Neural progenitor cell (in vitro differentiated cells): Measurements from ENCODE around the gene MYH10. TPM values are rescaled to one million over a fixed set of nuclear protein-coding genes. Genes with fewer than 3 reads are reported as not detected.

ENCODE experiments used
- DNase-seq: peaks from one replicate; pipeline ENCODE4 v3.0.0-alpha.2; 2016; ENCODE audit warnings: low spot score
- H2AFZ ChIP-seq: fragments of 200-600 bp; sonication (generic); replicated peaks from 2 replicates; pipeline ENCODE4 v1.6.1; 2016; ENCODE audit warnings: antibody characterized with exemption
- H3F3A ChIP-seq: fragments of 200-600 bp; sonication (generic); 2 replicates; pipeline ENCODE4 v1.6.1; 2016; ENCODE audit warnings: antibody characterized with exemption, low read depth
- H3K27ac ChIP-seq: fragments of 200-600 bp; sonication (generic); 2 replicates; pipeline ENCODE4 v1.5.1; 2016; ENCODE audit warnings: mild to moderate bottlenecking
- H3K27me3 ChIP-seq: fragments of 200-600 bp; sonication (generic); 2 replicates; pipeline ENCODE4 v1.6.1; 2016; ENCODE audit warnings: mild to moderate bottlenecking, moderate library complexity
- H3K36me3 ChIP-seq: fragments of 200-600 bp; sonication (generic); 2 replicates; pipeline ENCODE4 v1.5.1; 2016
- H3K4me1 ChIP-seq: fragments of 200-600 bp; sonication (generic); 2 replicates; pipeline ENCODE4 v1.6.1; 2016; ENCODE audit warnings: mixed run types
- H3K4me2 ChIP-seq: fragments of 200-600 bp; sonication (generic); 2 replicates; pipeline ENCODE4 v1.6.1; 2016
- H3K4me3 ChIP-seq: fragments of 200-600 bp; sonication (generic); 2 replicates; pipeline ENCODE4 v1.5.1; 2016
- H3K79me2 ChIP-seq: fragments of 200-600 bp; sonication (generic); 2 replicates; pipeline ENCODE4 v1.6.1; 2016; ENCODE audit warnings: low read depth
- H3K9ac ChIP-seq: fragments of 200-600 bp; sonication (generic); 2 replicates; pipeline ENCODE4 v1.6.1; 2016
- H3K9me3 ChIP-seq: fragments of 200-600 bp; sonication (generic); 2 replicates; pipeline ENCODE4 v1.5.1; 2016; ENCODE audit warnings: low read depth
- H4K20me1 ChIP-seq: fragments of 200-600 bp; sonication (generic); 2 replicates; pipeline ENCODE4 v1.6.1; 2016; ENCODE audit warnings: low read depth
- H3K27ac Mint-ChIP-seq: 3 replicates; pipeline ENCODE4 v1.8.0; 2021; ENCODE audit warnings: mixed read lengths
- H3K27me3 Mint-ChIP-seq: 2 replicates; pipeline ENCODE4 v1.8.0; 2022; ENCODE audit warnings: low read depth, mild to moderate bottlenecking, inconsistent platforms, moderate library complexity, mixed read lengths; ENCODE audit not compliant: insufficient read depth
- H3K36me3 Mint-ChIP-seq: 3 replicates; pipeline ENCODE4 v1.8.0; 2021; ENCODE audit warnings: mixed read lengths
- H3K4me1 Mint-ChIP-seq: 3 replicates; pipeline ENCODE4 v1.8.0; 2021; ENCODE audit warnings: mixed read lengths
- H3K4me3 Mint-ChIP-seq: 3 replicates; pipeline ENCODE4 v1.8.0; 2021; ENCODE audit warnings: mild to moderate bottlenecking, moderate library complexity, mixed read lengths
- H3K9me3 Mint-ChIP-seq: 3 replicates; pipeline ENCODE4 v1.8.0; 2020; ENCODE audit warnings: mixed read lengths
- CTCF ChIP-seq: fragments of 200-600 bp; sonication (generic); IDR thresholded peaks from 2 replicates; pipeline ENCODE4 v1.5.1; 2017; ENCODE audit warnings: antibody characterized with exemption, mild to moderate bottlenecking
- EZH2 ChIP-seq: fragments of 200-600 bp; sonication (generic); IDR thresholded peaks from 2 replicates; pipeline ENCODE4 v1.6.1; 2017; ENCODE audit warnings: antibody characterized with exemption, mild to moderate bottlenecking, moderate library complexity
- EZH2phosphoT487 ChIP-seq: fragments of 200-600 bp; sonication (generic); IDR thresholded peaks from 2 replicates; pipeline ENCODE4 v1.6.1; 2017; ENCODE audit warnings: antibody characterized with exemption
- total RNA-seq: library from RNA; depleted of rRNA; stranded (reverse); fragments of >200 nt; gene quantifications from 2 replicates; pipeline ENCODE4 v1.2.3, GENCODE V29; 2015; ENCODE audit warnings: low replicate concordance

The MYH10 gene
- total RNA-seq, 1 donor from 2014 or later: 213 TPM

DNA sequence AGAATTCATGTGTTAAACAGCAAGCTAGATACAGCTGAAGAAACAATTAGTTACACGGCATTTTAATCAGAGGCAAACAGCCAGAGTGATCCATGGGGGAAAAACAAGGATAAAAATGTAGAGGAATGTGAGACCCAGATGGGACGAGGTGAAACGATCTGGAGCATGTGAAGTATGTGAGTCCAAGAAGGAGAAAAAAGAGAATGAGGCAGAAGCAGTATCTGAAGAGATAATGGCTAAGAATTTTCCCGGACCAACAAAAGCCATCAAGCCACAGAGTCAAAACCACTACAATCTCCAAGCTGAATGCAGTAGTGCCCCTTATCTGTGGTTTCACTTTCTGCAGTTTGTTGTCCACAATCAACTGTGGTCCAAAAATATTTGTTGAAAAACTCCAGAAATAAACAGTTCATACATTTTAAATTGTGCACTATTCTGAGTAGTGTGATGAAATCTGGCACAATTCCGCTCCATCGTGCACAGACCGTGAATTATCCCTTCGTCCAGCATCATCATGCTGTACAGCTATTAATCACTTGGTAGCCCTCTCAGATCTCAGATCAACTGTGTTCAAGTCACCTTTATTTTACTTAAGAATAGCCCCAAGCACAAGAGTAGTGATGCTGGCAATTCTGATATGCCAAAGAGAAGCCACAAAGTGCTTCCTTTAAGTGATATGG lies 18.8 kb downstream of the MYH10 start:
- TF ChIP-seq EZH2phosphoT487 (no peak), EZH2 (no peak), CTCF (no peak)
- Histone ChIP-seq H4K20me1 (peaks cover 41% of the 10 kb centered on the region), H3K4me2 (no peak overlapping the region), H3K27ac (no peak overlapping the region), H3K27me3 (no peaks in the 10 kb centered on the region), H2AFZ (no peak overlapping the region), H3F3A (peaks cover 5% of the 10 kb centered on the region), H3K9ac (no peak overlapping the region), H3K9me3 (peaks cover 4% of the 10 kb centered on the region), H3K4me3 (no peak overlapping the region), H3K36me3 (peaks cover 3% of the 10 kb centered on the region), H3K4me1 (peaks cover 6% of the 10 kb centered on the region), H3K79me2 (peaks cover 100% of the 10 kb centered on the region)
- H3K27me3 Mint-ChIP-seq: peaks cover 3% of the 10 kb centered on the region
- peaks cover 5% of the 10 kb centered on the region for H3K4me1 Mint-ChIP-seq
- H3K36me3 Mint-ChIP-seq: peaks cover 61% of the 10 kb centered on the region
- no peak overlapping the region for H3K27ac Mint-ChIP-seq
- no peak for DNase-seq
- H3K4me3 Mint-ChIP-seq: no peak overlapping the region
- peaks cover 33% of the 10 kb centered on the region for H3K9me3 Mint-ChIP-seq

GRCh38 chr17:8611137-8611536 lies 19.4 kb downstream of the MYH10 start:
- Mint-ChIP-seq H3K4me1 (peaks cover 8% of the 10 kb centered on the region), H3K36me3 (peaks cover 60% of the 10 kb centered on the region), H3K27me3 (peaks cover 3% of the 10 kb centered on the region), H3K4me3 (no peak overlapping the region), H3K9me3 (peaks cover 30% of the 10 kb centered on the region), H3K27ac (no peak overlapping the region)
- Histone ChIP-seq H3K4me2 (no peak overlapping the region), H2AFZ (no peak overlapping the region), H3K79me2 (peaks cover 100% of the 10 kb centered on the region), H3K27ac (no peak overlapping the region), H3K4me3 (no peak overlapping the region), H3K36me3 (no peaks in the 10 kb centered on the region), H3K9me3 (peaks cover 4% of the 10 kb centered on the region), H4K20me1 (peaks cover 47% of the 10 kb centered on the region), H3K4me1 (peaks cover 12% of the 10 kb centered on the region), H3K9ac (no peak overlapping the region), H3K27me3 (no peaks in the 10 kb centered on the region), H3F3A (peaks cover 5% of the 10 kb centered on the region)
- no peak for DNase-seq
- TF ChIP-seq CTCF (no peak), EZH2phosphoT487 (no peak), EZH2 (no peak)

DNA sequence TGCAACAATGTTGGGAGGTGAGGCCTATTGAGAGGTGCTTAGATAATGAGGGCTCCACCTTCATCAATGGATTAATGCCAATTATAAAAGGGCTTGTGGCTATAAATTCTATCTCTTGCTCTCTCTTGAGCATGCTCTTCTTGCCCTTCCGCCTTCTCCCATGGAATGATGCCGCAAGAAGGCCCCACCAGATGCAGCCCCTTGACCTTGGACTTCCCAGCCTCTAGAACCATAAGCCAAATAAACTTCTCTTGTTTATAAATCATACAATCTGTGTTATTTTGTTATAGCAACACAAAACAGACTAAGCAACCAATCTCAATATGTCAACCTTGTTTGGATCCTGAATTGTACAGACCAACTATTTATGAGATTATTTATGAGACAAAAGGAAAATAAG lies 20.0 kb downstream of the MYH10 start:
- no peaks in the 10 kb centered on the region for H3K36me3 ChIP-seq
- H3K27me3 Mint-ChIP-seq: peaks cover 3% of the 10 kb centered on the region
- H3K4me1 ChIP-seq: peaks cover 14% of the 10 kb centered on the region
- peaks cover 53% of the 10 kb centered on the region for H4K20me1 ChIP-seq
- peaks cover 9% of the 10 kb centered on the region for H3K4me1 Mint-ChIP-seq
- H3F3A ChIP-seq: peaks cover 5% of the 10 kb centered on the region
- peaks cover 59% of the 10 kb centered on the region for H3K36me3 Mint-ChIP-seq
- H3K4me2 ChIP-seq: no peak overlapping the region
- no peak overlapping the region for H3K4me3 Mint-ChIP-seq
- H3K27me3 ChIP-seq: no peaks in the 10 kb centered on the region
- peaks cover 27% of the 10 kb centered on the region for H3K9me3 Mint-ChIP-seq
- H3K27ac ChIP-seq: no peak overlapping the region
- no peak overlapping the region for H2AFZ ChIP-seq
- H3K79me2 ChIP-seq: peaks cover 100% of the 10 kb centered on the region
- H3K4me3 ChIP-seq: no peak overlapping the region
- DNase-seq: no peak
- H3K9me3 ChIP-seq: peaks cover 4% of the 10 kb centered on the region
- no peak overlapping the region for H3K27ac Mint-ChIP-seq
- no peak for TF ChIP-seq EZH2
- no peak for TF ChIP-seq CTCF
- no peak for TF ChIP-seq EZH2phosphoT487
- no peak overlapping the region for H3K9ac ChIP-seq
